ENCODE measurements around the gene PPP2R5A.
A peak's percentile ranks its signal among the peaks of the same experiment; 100 is the strongest.
"Not testable (repeated sequence)": the region's sequence is repeated elsewhere in the genome, so short reads cannot be mapped to it uniquely, and the experiment has no call there.

PPP2R5A gene

GRCh38 chr1:212269306-212269705, 15.9 kb upstream of the PPP2R5A start:
- no peak for DNase-seq

DNA sequence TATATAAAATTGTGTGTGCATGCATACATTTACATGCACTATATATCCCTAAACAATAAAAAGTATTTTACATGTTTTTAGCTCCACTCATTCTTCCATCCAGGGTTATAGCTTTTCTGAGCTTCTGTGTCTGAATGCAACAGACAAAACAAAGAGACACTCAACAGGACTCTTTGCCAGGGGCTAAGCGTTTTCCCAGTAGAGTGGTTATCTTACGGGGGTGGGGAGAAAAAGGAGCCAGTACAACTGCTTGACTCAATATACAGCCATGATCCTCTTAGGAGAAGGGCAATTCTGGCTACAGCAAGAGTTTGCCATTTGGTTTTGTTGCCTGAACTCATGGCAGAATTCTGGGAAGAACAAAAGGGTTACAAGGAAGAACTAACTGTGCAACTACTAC, 14.6 kb upstream of the PPP2R5A start:
- no peak for DNase-seq

- no peak for DNase-seq
Observed at GRCh38 chr1:212271234-212271633, 14.0 kb upstream of the PPP2R5A start.

- no peak for DNase-seq
Observed at GRCh38 chr1:212271823-212272485, 13.3 kb upstream of the PPP2R5A start.

GRCh38 chr1:212281590-212281989, 3.6 kb upstream of the PPP2R5A start:
- no peak for DNase-seq

DNA sequence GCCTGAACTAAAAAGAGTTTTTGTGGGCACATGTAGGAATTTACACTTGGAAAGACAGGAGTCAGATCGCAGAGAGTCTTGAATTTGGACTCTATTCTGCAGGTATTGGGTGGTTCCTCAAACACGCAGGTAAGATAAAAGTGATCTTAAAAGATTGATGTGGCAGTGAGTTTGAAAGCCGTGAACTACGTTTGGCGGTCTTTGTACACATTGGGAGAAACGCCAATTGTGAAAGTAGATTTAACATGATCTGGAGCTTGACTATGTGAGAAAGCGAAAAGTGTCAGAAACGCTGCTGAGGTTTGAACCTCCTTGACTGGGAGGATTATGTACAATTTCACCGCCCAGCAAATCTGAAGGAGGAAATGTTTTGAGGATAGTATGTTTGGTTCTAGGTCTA, 1.5 kb upstream of the PPP2R5A start:
- DNase-seq = no peak

DNA sequence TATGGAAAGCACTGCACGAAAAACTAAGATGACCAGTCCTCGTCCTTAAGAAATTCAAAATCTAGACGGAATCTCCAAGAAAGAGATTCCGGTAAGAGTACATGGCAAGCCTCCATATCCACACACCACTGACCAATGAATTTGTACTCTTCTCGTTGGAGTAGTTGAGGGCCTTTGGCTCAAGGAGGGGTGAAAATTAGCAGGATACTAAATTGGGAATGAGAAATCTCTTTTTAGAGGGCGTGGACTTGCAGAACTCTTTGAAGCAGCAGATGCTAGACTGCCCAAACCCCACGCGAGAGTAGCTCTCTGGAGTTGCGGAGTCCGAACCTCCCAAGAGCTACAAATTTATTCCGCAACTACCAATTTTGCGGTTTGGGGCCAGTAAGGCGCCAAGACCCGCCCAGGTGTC, 872 bp upstream of the PPP2R5A start:
- DNase-seq = no peak

- DNase-seq = peak; percentile 71 to 72
Observed at GRCh38 chr1:212285685-212286555, 710 bp downstream of the PPP2R5A start.

DNA sequence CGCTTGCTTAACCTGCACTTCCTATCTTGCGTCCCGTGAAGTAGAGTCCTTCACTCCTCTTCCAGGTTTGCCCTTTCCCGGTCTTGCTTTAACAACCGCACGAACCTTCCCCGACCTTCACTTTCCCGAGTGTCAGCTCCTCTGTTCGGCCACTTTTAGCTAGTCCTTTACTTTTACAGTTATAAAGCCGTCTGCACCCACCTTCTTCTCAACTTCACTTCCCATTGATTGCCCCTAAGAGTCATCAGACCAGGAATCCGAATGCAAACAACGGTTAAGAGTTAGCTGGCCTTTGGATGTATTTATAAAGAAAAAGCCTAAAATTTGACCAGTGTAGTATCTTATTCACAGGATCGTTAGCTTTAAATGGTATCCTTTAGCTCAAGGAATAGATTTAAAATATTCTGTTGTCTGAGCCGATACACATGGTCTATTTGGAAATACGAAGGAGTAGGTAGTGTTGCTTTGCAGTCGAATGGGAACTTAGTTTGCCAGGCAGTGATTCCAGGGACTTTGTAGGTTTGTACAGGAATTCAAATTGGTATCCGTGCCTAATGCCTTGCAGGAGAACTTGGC, 1.4 kb downstream of the PPP2R5A start:
- no peak for DNase-seq

GRCh38 chr1:212287261-212287895, 2.2 kb downstream of the PPP2R5A start:
- no peak for DNase-seq

- not testable (repeated sequence) for DNase-seq
Observed at GRCh38 chr1:212287995-212288394, 2.8 kb downstream of the PPP2R5A start.

DNA sequence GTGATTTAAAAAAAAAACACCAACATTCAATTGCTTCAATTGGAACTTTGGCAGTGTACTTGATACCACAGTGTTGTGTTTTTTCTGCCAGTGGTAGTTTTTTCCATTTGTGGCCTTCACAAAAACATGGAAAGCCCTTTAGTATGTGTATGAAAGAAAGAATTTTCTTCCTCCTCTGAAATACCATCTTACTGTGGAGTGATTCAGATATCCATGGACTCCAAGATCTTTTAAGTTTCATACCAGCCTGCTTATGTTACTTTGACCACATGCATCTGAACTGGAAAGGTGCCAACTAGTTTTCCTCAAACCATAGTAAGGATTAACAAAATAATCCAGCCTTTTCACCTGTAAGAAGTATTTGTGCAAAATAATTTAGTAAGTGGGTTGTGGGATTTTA, 3.4 kb downstream of the PPP2R5A start:
- no peak for DNase-seq

- no peak for DNase-seq
Observed at GRCh38 chr1:212289262-212290077, 4.3 kb downstream of the PPP2R5A start.

GRCh38 chr1:212290608-212291007, 5.4 kb downstream of the PPP2R5A start:
- no peak for DNase-seq

GRCh38 chr1:212291505-212292134, 6.4 kb downstream of the PPP2R5A start:
- peak; percentile 11 to 76 for DNase-seq

GRCh38 chr1:212292250-212293105, 7.3 kb downstream of the PPP2R5A start:
- DNase-seq = no peak

GRCh38 chr1:212293579-212293978, 8.4 kb downstream of the PPP2R5A start:
- DNase-seq = no peak

GRCh38 chr1:212294983-212295382, 9.8 kb downstream of the PPP2R5A start:
- no peak for DNase-seq

DNA sequence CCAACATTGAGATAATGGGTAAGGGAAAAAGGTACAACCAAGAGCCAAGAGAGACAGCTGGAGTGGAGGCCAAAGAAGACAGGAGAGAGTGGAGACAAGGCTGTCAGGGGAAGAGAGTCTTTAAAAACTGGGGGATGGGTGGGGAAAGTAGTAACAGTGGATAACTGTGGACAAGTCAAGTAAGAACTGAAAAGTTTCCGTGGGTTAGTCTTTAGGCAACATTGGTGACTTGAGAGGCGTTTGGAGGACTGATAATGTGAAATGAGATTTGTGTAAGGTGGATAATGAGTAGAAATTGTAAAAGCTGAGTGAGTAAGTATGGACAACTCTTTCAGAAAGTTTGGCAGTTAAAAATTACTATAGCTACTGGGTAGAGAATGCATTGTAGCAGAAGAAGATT, 10.4 kb downstream of the PPP2R5A start:
- DNase-seq = no peak

DNA sequence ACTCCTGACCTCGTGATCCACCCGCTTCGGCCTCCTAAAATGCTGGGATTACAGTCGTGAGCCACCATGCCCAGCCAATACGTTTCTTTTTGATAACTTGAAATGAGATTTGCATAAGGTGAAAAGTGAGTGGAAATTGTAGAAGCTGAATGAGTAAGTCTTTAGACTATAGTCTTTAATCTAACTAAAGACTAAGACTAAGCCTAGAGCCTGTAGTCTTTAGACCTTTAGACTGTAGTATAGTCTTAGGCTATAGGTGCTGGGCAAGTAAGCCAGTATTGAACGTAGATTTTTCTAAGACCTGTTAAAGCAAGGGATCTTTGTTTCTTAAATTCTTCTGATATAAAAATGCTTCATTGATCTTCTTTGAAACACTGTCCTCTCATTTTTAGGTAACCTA, 12.1 kb downstream of the PPP2R5A start:
- no peak for DNase-seq

- no peak for DNase-seq
Observed at GRCh38 chr1:212301580-212301979, 16.4 kb downstream of the PPP2R5A start.
